ENCODE results near the gene HNRNPLL.

DNA sequence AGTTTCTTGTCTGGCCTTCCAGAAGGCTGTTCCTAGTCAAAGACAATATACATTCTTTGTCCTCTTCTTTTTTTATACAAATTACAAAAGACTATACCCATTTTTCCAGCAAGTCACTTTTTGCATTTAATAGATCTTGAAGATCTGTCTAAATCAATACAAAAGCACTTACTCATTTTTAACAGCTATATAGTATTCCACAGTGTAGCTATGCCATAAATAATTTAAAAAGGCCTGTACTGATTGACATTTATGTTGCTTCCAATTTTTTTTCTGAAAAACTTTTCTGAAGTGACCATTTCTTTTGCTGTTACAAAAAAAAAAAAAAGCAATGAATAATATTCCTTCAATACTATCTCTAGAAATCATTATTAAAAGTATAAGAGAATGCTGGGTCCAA, 30.3 kb upstream of the HNRNPLL start:
- TF ChIP-seq, protein P1, sequence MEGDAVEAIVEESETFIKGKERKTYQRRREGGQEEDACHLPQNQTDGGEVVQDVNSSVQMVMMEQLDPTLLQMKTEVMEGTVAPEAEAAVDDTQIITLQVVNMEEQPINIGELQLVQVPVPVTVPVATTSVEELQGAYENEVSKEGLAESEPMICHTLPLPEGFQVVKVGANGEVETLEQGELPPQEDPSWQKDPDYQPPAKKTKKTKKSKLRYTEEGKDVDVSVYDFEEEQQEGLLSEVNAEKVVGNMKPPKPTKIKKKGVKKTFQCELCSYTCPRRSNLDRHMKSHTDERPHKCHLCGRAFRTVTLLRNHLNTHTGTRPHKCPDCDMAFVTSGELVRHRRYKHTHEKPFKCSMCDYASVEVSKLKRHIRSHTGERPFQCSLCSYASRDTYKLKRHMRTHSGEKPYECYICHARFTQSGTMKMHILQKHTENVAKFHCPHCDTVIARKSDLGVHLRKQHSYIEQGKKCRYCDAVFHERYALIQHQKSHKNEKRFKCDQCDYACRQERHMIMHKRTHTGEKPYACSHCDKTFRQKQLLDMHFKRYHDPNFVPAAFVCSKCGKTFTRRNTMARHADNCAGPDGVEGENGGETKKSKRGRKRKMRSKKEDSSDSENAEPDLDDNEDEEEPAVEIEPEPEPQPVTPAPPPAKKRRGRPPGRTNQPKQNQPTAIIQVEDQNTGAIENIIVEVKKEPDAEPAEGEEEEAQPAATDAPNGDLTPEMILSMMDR (IDR thresholded peaks at IDR 0.05) = no peak
- no peak for TF ChIP-seq POLR2A (IDR thresholded peaks at IDR 0.05)

Data from heart left ventricle (tissue), 13 donors.